ENCODE results near the gene DDX31.

DDX31 gene

GRCh38 chr9:132647806-132648205 is 22.0 kb downstream of the DDX31 start:
- Histone ChIP-seq H3K9me3 (ENCODE audit: control insufficient read depth, low read length) (no peaks in the 10 kb centered on the region), H3K4me1 (ENCODE audit: control insufficient read depth, insufficient read depth, low read length) (peaks cover 24% of the 10 kb centered on the region), H3K27me3 (replicated peaks; ENCODE audit: control insufficient read depth, insufficient read depth, low read length) (no peaks in the 10 kb centered on the region), H3K36me3 (ENCODE audit: control insufficient read depth, insufficient read depth, low read length, severe bottlenecking) (peaks cover 85% of the 10 kb centered on the region), H3K4me3 (ENCODE audit: low read length) (peak overlapping the region; percentile 20), H3K9ac (ENCODE audit: low read length) (peak overlapping the region; percentile 50)
- no peak for DNase-seq (ENCODE audit: low read depth)

GRCh38 chr9:132647355-132647754 is 22.4 kb downstream of the DDX31 start:
- Histone ChIP-seq H3K9me3 (ENCODE audit: control insufficient read depth, low read length) (no peaks in the 10 kb centered on the region), H3K4me1 (ENCODE audit: control insufficient read depth, insufficient read depth, low read length) (peaks cover 24% of the 10 kb centered on the region), H3K27me3 (replicated peaks; ENCODE audit: control insufficient read depth, insufficient read depth, low read length) (no peaks in the 10 kb centered on the region), H3K36me3 (ENCODE audit: control insufficient read depth, insufficient read depth, low read length, severe bottlenecking) (peaks cover 87% of the 10 kb centered on the region), H3K9ac (ENCODE audit: low read length) (peak overlapping the region; percentile 49), H3K4me3 (ENCODE audit: low read length) (no peak overlapping the region)
- DNase-seq (ENCODE audit: low read depth): peak; percentile 91

GRCh38 chr9:132646726-132647125 is 23.1 kb downstream of the DDX31 start:
- no peaks in the 10 kb centered on the region for H3K27me3 ChIP-seq (replicated peaks; ENCODE audit: control insufficient read depth, insufficient read depth, low read length)
- peaks cover 24% of the 10 kb centered on the region for H3K4me1 ChIP-seq (ENCODE audit: control insufficient read depth, insufficient read depth, low read length)
- H3K9me3 ChIP-seq (ENCODE audit: control insufficient read depth, low read length): no peaks in the 10 kb centered on the region
- H3K4me3 ChIP-seq (ENCODE audit: low read length): no peak overlapping the region
- DNase-seq (ENCODE audit: low read depth): no peak
- H3K36me3 ChIP-seq (ENCODE audit: control insufficient read depth, insufficient read depth, low read length, severe bottlenecking): peaks cover 87% of the 10 kb centered on the region
- peak overlapping the region; percentile 49 for H3K9ac ChIP-seq (ENCODE audit: low read length)

GRCh38 chr9:132645711-132646110 is 24.1 kb downstream of the DDX31 start:
- Histone ChIP-seq H3K9ac (ENCODE audit: low read length) (no peak overlapping the region), H3K36me3 (ENCODE audit: control insufficient read depth, insufficient read depth, low read length, severe bottlenecking) (peaks cover 90% of the 10 kb centered on the region), H3K27me3 (replicated peaks; ENCODE audit: control insufficient read depth, insufficient read depth, low read length) (no peaks in the 10 kb centered on the region), H3K9me3 (ENCODE audit: control insufficient read depth, low read length) (no peaks in the 10 kb centered on the region), H3K4me1 (ENCODE audit: control insufficient read depth, insufficient read depth, low read length) (peaks cover 24% of the 10 kb centered on the region), H3K4me3 (ENCODE audit: low read length) (no peak overlapping the region)
- no peak for DNase-seq (ENCODE audit: low read depth)

GRCh38 chr9:132645306-132645705 is 24.5 kb downstream of the DDX31 start:
- Histone ChIP-seq H3K36me3 (ENCODE audit: control insufficient read depth, insufficient read depth, low read length, severe bottlenecking) (peaks cover 90% of the 10 kb centered on the region), H3K27me3 (replicated peaks; ENCODE audit: control insufficient read depth, insufficient read depth, low read length) (no peaks in the 10 kb centered on the region), H3K4me1 (ENCODE audit: control insufficient read depth, insufficient read depth, low read length) (peaks cover 24% of the 10 kb centered on the region), H3K9me3 (ENCODE audit: control insufficient read depth, low read length) (no peaks in the 10 kb centered on the region), H3K4me3 (ENCODE audit: low read length) (no peak overlapping the region), H3K9ac (ENCODE audit: low read length) (no peak overlapping the region)
- no peak for DNase-seq (ENCODE audit: low read depth)

- no peak for DNase-seq (ENCODE audit: low read depth)
- H3K27me3 ChIP-seq (replicated peaks; ENCODE audit: control insufficient read depth, insufficient read depth, low read length): no peaks in the 10 kb centered on the region
- H3K36me3 ChIP-seq (ENCODE audit: control insufficient read depth, insufficient read depth, low read length, severe bottlenecking): peaks cover 89% of the 10 kb centered on the region
- H3K4me3 ChIP-seq (ENCODE audit: low read length): no peak overlapping the region
- peaks cover 24% of the 10 kb centered on the region for H3K4me1 ChIP-seq (ENCODE audit: control insufficient read depth, insufficient read depth, low read length)
- H3K9ac ChIP-seq (ENCODE audit: low read length): no peak overlapping the region
- H3K9me3 ChIP-seq (ENCODE audit: control insufficient read depth, low read length): no peaks in the 10 kb centered on the region
Observed at GRCh38 chr9:132644251-132644650, 25.5 kb downstream of the DDX31 start.

GRCh38 chr9:132641216-132641615 is 28.6 kb downstream of the DDX31 start:
- Histone ChIP-seq H3K36me3 (ENCODE audit: control insufficient read depth, insufficient read depth, low read length, severe bottlenecking) (peaks cover 93% of the 10 kb centered on the region), H3K4me3 (ENCODE audit: low read length) (no peak overlapping the region), H3K9ac (ENCODE audit: low read length) (no peak overlapping the region), H3K9me3 (ENCODE audit: control insufficient read depth, low read length) (no peaks in the 10 kb centered on the region), H3K4me1 (ENCODE audit: control insufficient read depth, insufficient read depth, low read length) (peaks cover 6% of the 10 kb centered on the region), H3K27me3 (replicated peaks; ENCODE audit: control insufficient read depth, insufficient read depth, low read length) (no peaks in the 10 kb centered on the region)
- DNase-seq (ENCODE audit: low read depth): no peak

GRCh38 chr9:132639322-132639721 is 30.5 kb downstream of the DDX31 start:
- DNase-seq (ENCODE audit: low read depth): no peak
- peaks cover 6% of the 10 kb centered on the region for H3K4me1 ChIP-seq (ENCODE audit: control insufficient read depth, insufficient read depth, low read length)
- no peak overlapping the region for H3K9ac ChIP-seq (ENCODE audit: low read length)
- no peaks in the 10 kb centered on the region for H3K27me3 ChIP-seq (replicated peaks; ENCODE audit: control insufficient read depth, insufficient read depth, low read length)
- no peak overlapping the region for H3K4me3 ChIP-seq (ENCODE audit: low read length)
- peaks cover 82% of the 10 kb centered on the region for H3K36me3 ChIP-seq (ENCODE audit: control insufficient read depth, insufficient read depth, low read length, severe bottlenecking)
- H3K9me3 ChIP-seq (ENCODE audit: control insufficient read depth, low read length): no peaks in the 10 kb centered on the region

- no peaks in the 10 kb centered on the region for H3K27me3 ChIP-seq (replicated peaks; ENCODE audit: control insufficient read depth, insufficient read depth, low read length)
- H3K4me1 ChIP-seq (ENCODE audit: control insufficient read depth, insufficient read depth, low read length): peaks cover 6% of the 10 kb centered on the region
- H3K36me3 ChIP-seq (ENCODE audit: control insufficient read depth, insufficient read depth, low read length, severe bottlenecking): peaks cover 71% of the 10 kb centered on the region
- peak; percentile 19 for DNase-seq (ENCODE audit: low read depth)
- H3K9me3 ChIP-seq (ENCODE audit: control insufficient read depth, low read length): no peaks in the 10 kb centered on the region
- H3K4me3 ChIP-seq (ENCODE audit: low read length): no peak overlapping the region
- no peak overlapping the region for H3K9ac ChIP-seq (ENCODE audit: low read length)
Observed at GRCh38 chr9:132638240-132638639, 31.5 kb downstream of the DDX31 start.

- Histone ChIP-seq H3K4me1 (ENCODE audit: control insufficient read depth, insufficient read depth, low read length) (peaks cover 6% of the 10 kb centered on the region), H3K9ac (ENCODE audit: low read length) (no peak overlapping the region), H3K4me3 (ENCODE audit: low read length) (no peak overlapping the region), H3K27me3 (replicated peaks; ENCODE audit: control insufficient read depth, insufficient read depth, low read length) (no peaks in the 10 kb centered on the region), H3K9me3 (ENCODE audit: control insufficient read depth, low read length) (no peaks in the 10 kb centered on the region), H3K36me3 (ENCODE audit: control insufficient read depth, insufficient read depth, low read length, severe bottlenecking) (peaks cover 67% of the 10 kb centered on the region)
- no peak for DNase-seq (ENCODE audit: low read depth)
Observed at GRCh38 chr9:132637801-132638200, 32.0 kb downstream of the DDX31 start.

GRCh38 chr9:132637351-132637750 is 32.4 kb downstream of the DDX31 start:
- Histone ChIP-seq H3K27me3 (replicated peaks; ENCODE audit: control insufficient read depth, insufficient read depth, low read length) (no peaks in the 10 kb centered on the region), H3K36me3 (ENCODE audit: control insufficient read depth, insufficient read depth, low read length, severe bottlenecking) (peaks cover 62% of the 10 kb centered on the region), H3K4me1 (ENCODE audit: control insufficient read depth, insufficient read depth, low read length) (peaks cover 6% of the 10 kb centered on the region), H3K4me3 (ENCODE audit: low read length) (no peak overlapping the region), H3K9me3 (ENCODE audit: control insufficient read depth, low read length) (no peaks in the 10 kb centered on the region), H3K9ac (ENCODE audit: low read length) (no peak overlapping the region)
- DNase-seq (ENCODE audit: low read depth): no peak

GRCh38 chr9:132634327-132634726 is 35.5 kb downstream of the DDX31 start:
- Histone ChIP-seq H3K4me1 (ENCODE audit: control insufficient read depth, insufficient read depth, low read length) (peaks cover 6% of the 10 kb centered on the region), H3K9ac (ENCODE audit: low read length) (no peak overlapping the region), H3K9me3 (ENCODE audit: control insufficient read depth, low read length) (no peaks in the 10 kb centered on the region), H3K27me3 (replicated peaks; ENCODE audit: control insufficient read depth, insufficient read depth, low read length) (no peaks in the 10 kb centered on the region), H3K36me3 (ENCODE audit: control insufficient read depth, insufficient read depth, low read length, severe bottlenecking) (peaks cover 59% of the 10 kb centered on the region), H3K4me3 (ENCODE audit: low read length) (no peak overlapping the region)
- no peak for DNase-seq (ENCODE audit: low read depth)
